Cardiac fibroblast (primary cell): ENCODE results near the gene CERS1.

Source experiments
- DNase-seq, 2 donors: peaks; one replicate each; pipeline versions ENCODE4 v3.0.0 to v3.0.0-alpha.2; 2010; ENCODE audit warnings: low read depth in 2 of 2
- H3K4me3 ChIP-seq, 2 donors: replicated peaks in 1 of 2; 1 replicate in 1 of 2; 2 replicates in 1 of 2; pipeline ENCODE4 v1.5.1; 2011; ENCODE audit warnings: low read depth in 2 of 2, low read length in 2 of 2, mild to moderate bottlenecking in 2 of 2, moderate library complexity in 1 of 2
- TF ChIP-seq, protein P1 (sequence below): IDR thresholded peaks from one replicate; pipeline ENCODE4 v1.5.1; 2011; ENCODE audit warnings: low read depth, mild to moderate bottlenecking, low read length, inconsistent platforms

CERS1 gene

DNA sequence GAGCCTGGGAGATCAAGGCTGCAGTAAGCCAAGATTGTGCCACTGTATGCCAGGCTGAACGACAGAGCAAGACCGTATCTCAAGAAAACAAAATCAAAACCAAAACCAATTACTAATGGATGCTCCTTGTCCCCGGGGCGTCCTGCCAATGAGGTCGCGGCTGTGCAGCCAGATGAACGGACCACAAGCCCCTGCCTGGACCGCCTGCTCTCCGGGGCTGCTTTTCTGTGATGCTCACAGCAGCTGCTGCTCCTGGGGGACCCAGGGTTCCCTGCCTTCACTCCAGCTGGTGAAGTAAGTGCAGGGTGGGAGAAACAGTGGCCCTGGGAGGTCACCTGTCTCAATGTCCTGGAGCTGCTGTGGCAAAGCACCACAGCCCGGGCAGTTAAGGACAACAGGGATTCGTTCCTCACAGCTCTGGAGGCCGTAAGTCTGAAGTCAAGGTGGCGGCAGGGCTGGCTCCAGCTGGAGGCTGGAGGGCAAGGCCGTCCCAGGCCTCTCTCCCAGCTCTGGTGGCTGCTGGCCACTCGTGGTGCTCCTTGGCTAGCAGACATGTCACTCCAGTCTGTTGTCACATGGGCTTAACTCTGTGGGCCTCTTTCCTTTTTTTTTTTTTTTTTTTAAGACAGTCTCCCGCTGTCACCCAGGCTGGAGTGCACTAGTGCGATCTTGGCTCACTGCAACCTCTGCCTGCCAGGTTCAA lies 13.1 kb upstream of the CERS1 start:
- DNase-seq, result no peak
- TF ChIP-seq, protein P1, sequence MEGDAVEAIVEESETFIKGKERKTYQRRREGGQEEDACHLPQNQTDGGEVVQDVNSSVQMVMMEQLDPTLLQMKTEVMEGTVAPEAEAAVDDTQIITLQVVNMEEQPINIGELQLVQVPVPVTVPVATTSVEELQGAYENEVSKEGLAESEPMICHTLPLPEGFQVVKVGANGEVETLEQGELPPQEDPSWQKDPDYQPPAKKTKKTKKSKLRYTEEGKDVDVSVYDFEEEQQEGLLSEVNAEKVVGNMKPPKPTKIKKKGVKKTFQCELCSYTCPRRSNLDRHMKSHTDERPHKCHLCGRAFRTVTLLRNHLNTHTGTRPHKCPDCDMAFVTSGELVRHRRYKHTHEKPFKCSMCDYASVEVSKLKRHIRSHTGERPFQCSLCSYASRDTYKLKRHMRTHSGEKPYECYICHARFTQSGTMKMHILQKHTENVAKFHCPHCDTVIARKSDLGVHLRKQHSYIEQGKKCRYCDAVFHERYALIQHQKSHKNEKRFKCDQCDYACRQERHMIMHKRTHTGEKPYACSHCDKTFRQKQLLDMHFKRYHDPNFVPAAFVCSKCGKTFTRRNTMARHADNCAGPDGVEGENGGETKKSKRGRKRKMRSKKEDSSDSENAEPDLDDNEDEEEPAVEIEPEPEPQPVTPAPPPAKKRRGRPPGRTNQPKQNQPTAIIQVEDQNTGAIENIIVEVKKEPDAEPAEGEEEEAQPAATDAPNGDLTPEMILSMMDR, result no peak

DNA sequence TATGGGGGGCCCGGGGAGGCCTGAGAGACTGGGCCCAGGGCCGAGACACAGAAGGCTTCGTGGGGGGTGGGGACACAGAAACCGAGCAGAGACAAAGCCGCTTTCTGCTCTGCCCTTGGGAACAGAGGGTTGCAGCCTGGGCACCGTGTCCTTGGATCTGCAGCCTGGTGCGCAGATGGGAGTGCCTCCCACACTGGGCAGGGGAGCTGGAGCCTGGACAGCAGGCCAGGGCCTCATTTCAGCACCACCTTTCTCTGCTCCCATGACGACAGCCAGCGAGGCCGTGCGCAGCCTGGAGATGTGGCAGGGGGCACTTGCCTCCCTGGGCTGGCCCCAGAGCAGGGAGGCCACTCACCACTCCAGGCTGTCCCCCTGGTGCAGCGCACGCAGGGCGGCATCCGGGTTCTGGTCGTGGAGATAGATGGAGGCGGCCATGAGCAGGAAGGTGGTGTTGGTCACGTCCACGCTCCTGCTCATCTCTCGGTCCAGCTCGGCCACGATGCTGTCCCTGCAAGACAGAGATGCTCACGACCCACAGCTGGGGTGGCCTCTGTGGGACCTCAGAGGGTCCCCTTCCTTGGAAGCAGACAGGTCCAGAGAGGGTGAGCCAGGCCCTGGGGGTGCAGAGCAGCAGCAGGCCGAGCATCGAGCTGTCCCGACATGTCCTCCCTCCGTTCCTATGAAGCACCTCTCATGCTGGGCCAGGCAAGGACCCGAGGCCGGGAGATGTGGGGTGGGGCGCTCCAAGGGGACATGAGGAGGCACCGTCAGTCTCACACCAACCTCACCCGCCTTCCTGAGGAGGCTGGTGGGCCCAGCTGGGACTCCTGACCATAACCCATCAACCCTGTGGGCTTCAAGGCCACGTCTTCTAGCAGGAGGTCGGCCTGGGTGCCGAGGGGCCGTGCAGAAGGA lies 10.9 kb upstream of the CERS1 start:
- DNase-seq, result no peak
- TF ChIP-seq, protein P1, result no peak
- H3K4me3 ChIP-seq, result no peak overlapping the region

More for the DNA sequence above, 13.1 kb upstream of the CERS1 start:
- H3K4me3 ChIP-seq, result no peak overlapping the region

DNA sequence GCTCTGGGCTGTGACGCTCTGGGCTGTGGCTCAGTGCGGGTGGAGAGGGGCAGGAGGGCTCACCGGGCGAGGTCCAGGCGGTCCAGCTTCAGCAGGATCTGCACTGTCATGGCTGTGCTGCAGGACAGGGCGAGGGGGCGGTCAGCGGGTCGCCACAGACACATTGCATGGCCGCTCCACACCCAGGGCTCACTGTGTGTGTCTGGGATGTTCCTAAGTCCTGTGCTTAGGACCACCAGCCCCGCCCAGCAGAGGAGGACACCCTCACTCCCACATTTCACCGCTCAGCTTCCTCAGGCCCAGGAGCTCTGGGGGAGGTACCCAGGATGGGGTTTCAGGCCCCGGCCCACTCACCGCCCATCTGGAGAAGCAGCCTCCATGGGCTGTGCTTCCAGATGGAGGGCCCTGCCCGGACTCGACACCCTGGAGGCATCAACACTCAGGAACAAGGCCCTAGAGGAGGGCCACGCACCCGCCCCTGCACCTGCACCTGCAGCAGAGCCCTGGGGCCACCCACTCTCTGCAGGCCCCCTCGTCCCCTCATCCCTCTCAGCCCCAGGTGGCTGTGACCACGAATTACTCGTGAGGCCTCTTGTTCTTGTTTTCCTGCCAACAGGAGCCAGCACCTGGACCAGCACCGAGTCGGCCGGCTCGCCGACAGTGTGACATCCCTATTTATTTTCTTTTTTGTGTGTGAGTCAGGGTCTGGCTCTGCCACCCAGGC lies 9.7 kb upstream of the CERS1 start:
- no peak overlapping the region for H3K4me3 ChIP-seq
- no peak for DNase-seq
- TF ChIP-seq, protein P1, result no peak

DNA sequence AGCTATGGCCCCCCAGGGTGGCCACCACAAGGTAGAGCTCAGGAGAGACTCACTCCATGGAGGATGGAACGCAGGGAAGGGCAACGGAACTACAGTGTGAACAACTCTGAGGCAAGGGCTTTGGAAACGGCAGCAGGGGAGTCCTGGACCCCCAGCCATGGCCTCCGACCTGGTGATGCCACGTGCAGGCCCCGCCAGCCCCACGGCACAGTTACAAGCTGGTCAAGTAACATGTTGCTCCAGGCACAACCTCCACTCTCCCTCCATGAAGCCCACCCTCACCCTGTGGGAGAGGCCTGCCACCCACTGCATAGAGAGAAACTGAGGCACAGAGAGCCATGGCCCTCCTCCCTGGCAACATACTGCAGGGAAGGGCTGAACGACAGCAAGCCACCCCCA lies 9.1 kb upstream of the CERS1 start:
- no peak overlapping the region for H3K4me3 ChIP-seq
- DNase-seq, result no peak
- TF ChIP-seq, protein P1, result no peak

DNA sequence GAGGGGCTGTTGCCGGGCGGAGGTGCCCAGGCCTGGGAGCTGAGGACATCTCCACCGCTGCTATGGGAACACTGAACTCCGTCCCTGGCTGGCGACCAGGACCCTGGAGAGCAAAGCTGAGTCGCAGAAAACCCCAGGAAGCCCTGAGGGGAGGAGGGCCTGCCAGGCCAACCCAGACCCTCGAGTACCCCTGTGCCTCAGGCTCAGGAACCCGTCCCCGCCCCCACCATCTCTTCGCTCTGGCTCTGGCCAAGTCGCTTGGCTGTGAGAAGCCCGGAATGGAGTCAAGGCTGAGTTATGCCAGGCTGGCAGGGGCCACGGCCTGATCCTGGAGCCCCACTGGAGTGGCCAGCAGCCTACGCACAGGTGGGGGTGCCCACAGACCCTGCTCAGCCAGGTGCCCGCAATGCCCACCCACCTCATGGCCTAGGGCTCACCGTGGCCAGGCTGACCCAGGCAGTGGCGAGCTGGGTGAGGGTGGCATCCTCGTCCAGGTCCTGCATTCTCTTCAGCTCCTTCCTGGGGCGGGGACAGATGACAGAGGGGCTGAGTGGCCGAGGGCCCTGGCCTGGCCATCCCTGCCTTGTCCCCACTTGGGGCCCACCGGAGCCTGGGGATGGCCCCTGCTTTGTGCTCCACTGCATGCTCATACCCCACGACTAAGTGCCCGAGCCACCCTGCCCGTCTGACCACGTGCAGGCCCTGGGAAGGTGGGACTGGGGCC lies 8.5 kb upstream of the CERS1 start:
- TF ChIP-seq, protein P1, result no peak
- no peak overlapping the region for H3K4me3 ChIP-seq
- DNase-seq, result no peak
